GM18511 (cell line): ENCODE data around the gene VWA1.
A peak's percentile ranks its signal among the peaks of the same experiment; 100 is the strongest.
"Not testable (repeated sequence)": the region's sequence is repeated elsewhere in the genome, so short reads cannot be mapped to it uniquely, and the experiment has no call there.

Experiments used
- ATAC-seq: cut with Tn5 transposase; IDR thresholded peaks from one replicate; pipeline ENCODE4 v1.9.1; 2021; ENCODE audit warnings: mild to moderate bottlenecking, moderate library complexity; ENCODE audit not compliant: unreplicated experiment

The VWA1 gene

GRCh38 chr1:1455366-1455884 lies 19.9 kb downstream of the VWA1 start:
- ATAC-seq = no peak

- not testable (repeated sequence) for ATAC-seq
Measured at GRCh38 chr1:1455934-1456333, 20.4 kb downstream of the VWA1 start.

- ATAC-seq = not testable (repeated sequence)
Measured at GRCh38 chr1:1456683-1457255, 21.3 kb downstream of the VWA1 start.

GRCh38 chr1:1459156-1459555 lies 23.7 kb downstream of the VWA1 start:
- not testable (repeated sequence) for ATAC-seq

GRCh38 chr1:1459711-1460110 lies 24.2 kb downstream of the VWA1 start:
- not testable (repeated sequence) for ATAC-seq

- no peak for ATAC-seq
Measured at GRCh38 chr1:1460540-1461130, 25.1 kb downstream of the VWA1 start.

GRCh38 chr1:1461721-1462317 lies 26.3 kb downstream of the VWA1 start:
- no peak for ATAC-seq

- ATAC-seq = no peak
Measured at GRCh38 chr1:1462318-1462966, 27.0 kb downstream of the VWA1 start.

GRCh38 chr1:1463312-1463711 lies 27.8 kb downstream of the VWA1 start:
- ATAC-seq = no peak

- not testable (repeated sequence) for ATAC-seq
Measured at GRCh38 chr1:1468196-1468985, 32.9 kb downstream of the VWA1 start.

- ATAC-seq = no peak
Measured at GRCh38 chr1:1470626-1471388, 35.3 kb downstream of the VWA1 start.

- peak; percentile 94 for ATAC-seq
Measured at GRCh38 chr1:1471389-1472052, 36.0 kb downstream of the VWA1 start, which contains the start of gene ATAD3B. ATAD3B (plus strand) TSS chr1:1471765; CDS start chr1:1471885, 120 bp downstream.

- peak; percentile 20 for ATAC-seq
Measured at GRCh38 chr1:1472053-1472876, 36.8 kb downstream of the VWA1 start.

GRCh38 chr1:1476011-1476410 lies 40.5 kb downstream of the VWA1 start:
- ATAC-seq = not testable (repeated sequence)

- no peak for ATAC-seq
Measured at GRCh38 chr1:1477206-1477605, 41.7 kb downstream of the VWA1 start.

GRCh38 chr1:1479547-1480487 lies 44.3 kb downstream of the VWA1 start:
- no peak for ATAC-seq

- not testable (repeated sequence) for ATAC-seq
Measured at GRCh38 chr1:1480488-1480867, 45.0 kb downstream of the VWA1 start.

- ATAC-seq = not testable (repeated sequence)
Measured at GRCh38 chr1:1481811-1482210, 46.3 kb downstream of the VWA1 start.
